ENCODE measurements around the gene LRP6.

The LRP6 gene

GRCh38 chr12:12181511-12181910 is 85.3 kb downstream of the LRP6 start:
- Histone ChIP-seq H3K36me3 (ENCODE audit: insufficient read depth, low read length) (peaks cover 10% of the 10 kb centered on the region), H3K79me2 (ENCODE audit: control insufficient read depth, insufficient read depth, low read length, unreplicated experiment) (no peaks in the 10 kb centered on the region), H3K27me3 (ENCODE audit: insufficient read depth, low read length) (no peaks in the 10 kb centered on the region), H3K4me3 (ENCODE audit: low read depth, low read length) (no peak overlapping the region), H3K27ac (ENCODE audit: low read depth, low read length) (no peak overlapping the region), H2AFZ (ENCODE audit: low read length, unreplicated experiment) (no peak overlapping the region), H3K4me1 (ENCODE audit: control insufficient read depth, insufficient read depth, low read length, unreplicated experiment) (peaks cover 14% of the 10 kb centered on the region)

- H3K36me3 ChIP-seq (ENCODE audit: insufficient read depth, low read length), result peaks cover 10% of the 10 kb centered on the region
- peaks cover 14% of the 10 kb centered on the region for H3K4me1 ChIP-seq (ENCODE audit: control insufficient read depth, insufficient read depth, low read length, unreplicated experiment)
- no peak overlapping the region for H3K4me3 ChIP-seq (ENCODE audit: low read depth, low read length)
- no peak overlapping the region for H3K27ac ChIP-seq (ENCODE audit: low read depth, low read length)
- no peaks in the 10 kb centered on the region for H3K79me2 ChIP-seq (ENCODE audit: control insufficient read depth, insufficient read depth, low read length, unreplicated experiment)
- H3K27me3 ChIP-seq (ENCODE audit: insufficient read depth, low read length), result no peaks in the 10 kb centered on the region
- H2AFZ ChIP-seq (ENCODE audit: low read length, unreplicated experiment), result no peak overlapping the region
Observed at GRCh38 chr12:12180575-12180974, 86.3 kb downstream of the LRP6 start.

DNA sequence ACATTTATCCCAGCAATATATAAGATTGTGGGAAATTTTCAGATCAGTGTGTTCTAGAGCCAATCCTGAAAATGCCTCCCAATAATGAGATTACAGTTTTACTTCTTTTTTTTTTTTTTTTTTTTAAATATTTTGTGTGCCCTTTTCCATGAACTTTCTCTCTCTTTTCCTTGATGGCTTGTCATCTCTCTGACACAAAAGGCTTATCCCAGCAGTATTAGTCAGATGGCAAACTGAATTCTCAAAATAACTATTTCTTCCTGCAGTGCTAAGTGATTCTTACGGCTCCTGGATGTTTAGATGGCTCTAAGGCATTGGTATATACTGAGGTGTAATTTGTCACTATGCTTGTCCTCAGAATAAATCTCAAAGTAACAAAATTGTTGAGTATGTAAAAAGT is 86.7 kb downstream of the LRP6 start:
- Histone ChIP-seq H3K36me3 (ENCODE audit: insufficient read depth, low read length) (peaks cover 10% of the 10 kb centered on the region), H3K4me3 (ENCODE audit: low read depth, low read length) (no peak overlapping the region), H3K4me1 (ENCODE audit: control insufficient read depth, insufficient read depth, low read length, unreplicated experiment) (peaks cover 14% of the 10 kb centered on the region), H2AFZ (ENCODE audit: low read length, unreplicated experiment) (no peak overlapping the region), H3K79me2 (ENCODE audit: control insufficient read depth, insufficient read depth, low read length, unreplicated experiment) (no peaks in the 10 kb centered on the region), H3K27me3 (ENCODE audit: insufficient read depth, low read length) (no peaks in the 10 kb centered on the region), H3K27ac (ENCODE audit: low read depth, low read length) (no peak overlapping the region)

- Histone ChIP-seq H2AFZ (ENCODE audit: low read length, unreplicated experiment) (no peak overlapping the region), H3K36me3 (ENCODE audit: insufficient read depth, low read length) (peaks cover 10% of the 10 kb centered on the region), H3K79me2 (ENCODE audit: control insufficient read depth, insufficient read depth, low read length, unreplicated experiment) (no peaks in the 10 kb centered on the region), H3K4me3 (ENCODE audit: low read depth, low read length) (no peak overlapping the region), H3K27ac (ENCODE audit: low read depth, low read length) (no peak overlapping the region), H3K4me1 (ENCODE audit: control insufficient read depth, insufficient read depth, low read length, unreplicated experiment) (peaks cover 14% of the 10 kb centered on the region), H3K27me3 (ENCODE audit: insufficient read depth, low read length) (no peaks in the 10 kb centered on the region)
Observed at GRCh38 chr12:12178559-12178958, 88.3 kb downstream of the LRP6 start.

GRCh38 chr12:12176402-12176801 is 90.4 kb downstream of the LRP6 start:
- H3K36me3 ChIP-seq (ENCODE audit: insufficient read depth, low read length), result peaks cover 10% of the 10 kb centered on the region
- no peaks in the 10 kb centered on the region for H3K27me3 ChIP-seq (ENCODE audit: insufficient read depth, low read length)
- H3K27ac ChIP-seq (ENCODE audit: low read depth, low read length), result no peak overlapping the region
- peaks cover under 1% of the 10 kb centered on the region for H3K4me1 ChIP-seq (ENCODE audit: control insufficient read depth, insufficient read depth, low read length, unreplicated experiment)
- no peak overlapping the region for H3K4me3 ChIP-seq (ENCODE audit: low read depth, low read length)
- no peak overlapping the region for H2AFZ ChIP-seq (ENCODE audit: low read length, unreplicated experiment)
- H3K79me2 ChIP-seq (ENCODE audit: control insufficient read depth, insufficient read depth, low read length, unreplicated experiment), result no peaks in the 10 kb centered on the region

- H3K4me3 ChIP-seq (ENCODE audit: low read depth, low read length), result no peak overlapping the region
- H3K36me3 ChIP-seq (ENCODE audit: insufficient read depth, low read length), result no peaks in the 10 kb centered on the region
- H3K4me1 ChIP-seq (ENCODE audit: control insufficient read depth, insufficient read depth, low read length, unreplicated experiment), result no peaks in the 10 kb centered on the region
- H3K79me2 ChIP-seq (ENCODE audit: control insufficient read depth, insufficient read depth, low read length, unreplicated experiment), result no peaks in the 10 kb centered on the region
- H2AFZ ChIP-seq (ENCODE audit: low read length, unreplicated experiment), result no peak overlapping the region
- no peaks in the 10 kb centered on the region for H3K27me3 ChIP-seq (ENCODE audit: insufficient read depth, low read length)
- H3K27ac ChIP-seq (ENCODE audit: low read depth, low read length), result no peak overlapping the region
Observed at GRCh38 chr12:12171991-12172511, 94.8 kb downstream of the LRP6 start.

- Histone ChIP-seq H2AFZ (ENCODE audit: low read length, unreplicated experiment) (no peak overlapping the region), H3K4me1 (ENCODE audit: control insufficient read depth, insufficient read depth, low read length, unreplicated experiment) (no peaks in the 10 kb centered on the region), H3K36me3 (ENCODE audit: insufficient read depth, low read length) (no peaks in the 10 kb centered on the region), H3K27me3 (ENCODE audit: insufficient read depth, low read length) (no peaks in the 10 kb centered on the region), H3K4me3 (ENCODE audit: low read depth, low read length) (no peak overlapping the region), H3K79me2 (ENCODE audit: control insufficient read depth, insufficient read depth, low read length, unreplicated experiment) (no peaks in the 10 kb centered on the region), H3K27ac (ENCODE audit: low read depth, low read length) (no peak overlapping the region)
Observed at GRCh38 chr12:12167847-12168246, 99.0 kb downstream of the LRP6 start.

- Histone ChIP-seq H3K4me3 (ENCODE audit: low read depth, low read length) (no peak overlapping the region), H3K36me3 (ENCODE audit: insufficient read depth, low read length) (no peaks in the 10 kb centered on the region), H2AFZ (ENCODE audit: low read length, unreplicated experiment) (no peak overlapping the region), H3K27me3 (ENCODE audit: insufficient read depth, low read length) (no peaks in the 10 kb centered on the region), H3K27ac (ENCODE audit: low read depth, low read length) (no peak overlapping the region), H3K4me1 (ENCODE audit: control insufficient read depth, insufficient read depth, low read length, unreplicated experiment) (no peaks in the 10 kb centered on the region), H3K79me2 (ENCODE audit: control insufficient read depth, insufficient read depth, low read length, unreplicated experiment) (no peaks in the 10 kb centered on the region)
Observed at GRCh38 chr12:12166751-12167150, 100.1 kb downstream of the LRP6 start.

- Histone ChIP-seq H3K27ac (ENCODE audit: low read depth, low read length) (no peak overlapping the region), H3K4me3 (ENCODE audit: low read depth, low read length) (no peak overlapping the region), H3K79me2 (ENCODE audit: control insufficient read depth, insufficient read depth, low read length, unreplicated experiment) (no peaks in the 10 kb centered on the region), H3K36me3 (ENCODE audit: insufficient read depth, low read length) (peaks cover 12% of the 10 kb centered on the region; the same call in 1 of the 2 replicates), H3K27me3 (ENCODE audit: insufficient read depth, low read length) (no peaks in the 10 kb centered on the region), H3K4me1 (ENCODE audit: control insufficient read depth, insufficient read depth, low read length, unreplicated experiment) (peaks cover 12% of the 10 kb centered on the region), H2AFZ (ENCODE audit: low read length, unreplicated experiment) (no peak overlapping the region)
Observed at GRCh38 chr12:12159988-12160387, 106.9 kb downstream of the LRP6 start.

DNA sequence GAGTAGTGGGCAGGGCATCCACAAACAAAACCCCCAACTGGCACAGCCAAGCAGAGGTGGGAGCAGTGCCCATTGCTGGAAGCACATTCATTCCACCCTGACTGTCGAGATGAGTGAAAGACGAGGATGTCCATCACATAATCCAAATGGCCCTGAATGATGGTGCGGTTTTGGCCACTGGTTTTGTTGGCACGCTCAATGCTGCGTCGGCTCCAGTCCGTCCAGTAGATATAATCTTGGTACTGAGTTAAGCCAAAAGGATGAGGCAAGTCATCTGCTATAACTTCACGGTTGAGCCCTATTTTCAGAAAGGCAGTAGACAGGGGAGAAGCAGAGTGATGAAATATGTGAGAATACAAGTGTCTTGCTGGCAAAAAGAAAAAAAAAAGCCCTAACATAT is 108.0 kb downstream of the LRP6 start:
- no peaks in the 10 kb centered on the region for H3K27me3 ChIP-seq (ENCODE audit: insufficient read depth, low read length)
- H2AFZ ChIP-seq (ENCODE audit: low read length, unreplicated experiment), result no peak overlapping the region
- H3K27ac ChIP-seq (ENCODE audit: low read depth, low read length), result no peak overlapping the region
- H3K79me2 ChIP-seq (ENCODE audit: control insufficient read depth, insufficient read depth, low read length, unreplicated experiment), result no peaks in the 10 kb centered on the region
- H3K4me3 ChIP-seq (ENCODE audit: low read depth, low read length), result no peak overlapping the region
- peaks cover 12% of the 10 kb centered on the region; the same call in 1 of the 2 replicates for H3K36me3 ChIP-seq (ENCODE audit: insufficient read depth, low read length)
- H3K4me1 ChIP-seq (ENCODE audit: control insufficient read depth, insufficient read depth, low read length, unreplicated experiment), result peaks cover 12% of the 10 kb centered on the region

DNA sequence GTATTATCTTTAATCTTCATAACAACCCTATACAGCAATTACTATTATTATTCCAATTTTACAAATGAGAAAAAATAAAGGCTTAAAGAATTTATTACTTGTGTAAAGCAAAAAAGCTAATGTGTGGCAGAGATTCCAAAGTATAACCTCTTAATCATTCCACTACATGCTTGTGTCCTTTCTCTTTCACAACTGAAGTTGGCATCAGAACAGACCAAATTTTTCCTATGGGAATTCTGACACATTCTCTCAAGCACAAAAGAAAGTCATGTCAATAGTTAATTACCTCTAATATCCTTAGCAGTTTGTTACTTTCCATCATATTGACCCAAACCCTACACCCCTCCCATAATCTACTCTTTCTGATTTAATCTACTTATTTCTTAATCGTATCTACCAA is 109.4 kb downstream of the LRP6 start:
- Histone ChIP-seq H3K4me1 (ENCODE audit: control insufficient read depth, insufficient read depth, low read length, unreplicated experiment) (peaks cover 12% of the 10 kb centered on the region), H3K4me3 (ENCODE audit: low read depth, low read length) (no peak overlapping the region), H3K27ac (ENCODE audit: low read depth, low read length) (no peak overlapping the region), H3K36me3 (ENCODE audit: insufficient read depth, low read length) (peaks cover 12% of the 10 kb centered on the region; the same call in 1 of the 2 replicates), H3K27me3 (ENCODE audit: insufficient read depth, low read length) (no peaks in the 10 kb centered on the region), H3K79me2 (ENCODE audit: control insufficient read depth, insufficient read depth, low read length, unreplicated experiment) (no peaks in the 10 kb centered on the region), H2AFZ (ENCODE audit: low read length, unreplicated experiment) (no peak overlapping the region)

Data from ACC112 (cell line).